OCI-LY1 (cell line): ENCODE measurements around the gene FOXF1.

Source experiments
- CTCF ChIP-seq: fragments of 200-600 bp; sonication (generic), shearing (Covaris generic); IDR thresholded peaks from 2 replicates; pipeline ENCODE4 v1.5.1; 2017; ENCODE audit warnings: mild to moderate bottlenecking, antibody characterized with exemption, low read length, moderate library complexity, mixed read lengths
- EZH2 ChIP-seq: fragments of 200-600 bp; sonication (generic), shearing (Covaris generic); IDR thresholded peaks from 2 replicates; pipeline ENCODE4 v1.8.0; 2017; ENCODE audit warnings: borderline replicate concordance, mixed run types, mild to moderate bottlenecking, antibody characterized with exemption, low read length, moderate library complexity, mixed read lengths

- TF ChIP-seq CTCF: no peak
- TF ChIP-seq EZH2: no peak
Measured at GRCh38 chr16:86496262-86496928, 13.9 kb upstream of the FOXF1 start.
